NCI-H345 (cell line): Measurements from ENCODE around the gene SLC38A10.

Source experiments
- DNase-seq: peaks from one replicate; lab custom pipeline; 2025; lab: John Stamatoyannopoulos, UW

Gene SLC38A10

DNA sequence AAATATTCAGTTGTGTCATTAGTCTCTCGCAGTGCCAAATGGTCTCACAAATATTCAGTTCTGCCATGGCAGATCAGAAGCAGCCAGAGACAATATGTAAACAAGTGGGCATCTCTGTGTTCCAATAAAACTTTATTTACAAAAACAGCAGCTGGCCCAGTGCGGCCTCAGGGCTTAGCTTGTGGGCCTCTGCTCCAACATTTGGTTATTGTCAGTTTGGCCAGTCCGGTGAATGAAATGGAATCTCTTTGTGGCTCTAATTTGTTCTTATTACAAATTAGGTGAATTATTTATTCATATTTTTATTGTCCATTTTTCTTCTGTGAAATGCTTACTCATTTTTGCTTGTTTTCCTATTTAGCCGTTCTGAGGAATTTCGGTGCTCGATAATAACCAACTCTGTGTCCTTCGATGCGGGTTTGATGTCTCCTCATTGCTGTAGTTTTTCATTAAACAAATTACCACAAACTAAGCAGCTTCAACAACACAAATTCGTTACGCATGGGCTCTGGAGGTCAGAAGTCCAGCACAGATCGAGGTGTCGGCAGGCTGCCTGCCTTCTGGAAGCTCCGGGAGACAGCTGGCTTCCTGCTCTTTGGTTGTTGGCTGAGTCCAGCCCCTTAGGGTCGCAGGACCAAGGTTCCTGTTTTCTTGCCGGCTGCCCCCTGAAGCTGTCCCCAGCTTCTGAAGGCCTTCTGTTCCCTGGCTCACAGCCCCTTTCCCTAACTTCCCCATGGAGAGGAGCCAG, 4.1 kb upstream of the SLC38A10 start:
- no peak for DNase-seq

DNA sequence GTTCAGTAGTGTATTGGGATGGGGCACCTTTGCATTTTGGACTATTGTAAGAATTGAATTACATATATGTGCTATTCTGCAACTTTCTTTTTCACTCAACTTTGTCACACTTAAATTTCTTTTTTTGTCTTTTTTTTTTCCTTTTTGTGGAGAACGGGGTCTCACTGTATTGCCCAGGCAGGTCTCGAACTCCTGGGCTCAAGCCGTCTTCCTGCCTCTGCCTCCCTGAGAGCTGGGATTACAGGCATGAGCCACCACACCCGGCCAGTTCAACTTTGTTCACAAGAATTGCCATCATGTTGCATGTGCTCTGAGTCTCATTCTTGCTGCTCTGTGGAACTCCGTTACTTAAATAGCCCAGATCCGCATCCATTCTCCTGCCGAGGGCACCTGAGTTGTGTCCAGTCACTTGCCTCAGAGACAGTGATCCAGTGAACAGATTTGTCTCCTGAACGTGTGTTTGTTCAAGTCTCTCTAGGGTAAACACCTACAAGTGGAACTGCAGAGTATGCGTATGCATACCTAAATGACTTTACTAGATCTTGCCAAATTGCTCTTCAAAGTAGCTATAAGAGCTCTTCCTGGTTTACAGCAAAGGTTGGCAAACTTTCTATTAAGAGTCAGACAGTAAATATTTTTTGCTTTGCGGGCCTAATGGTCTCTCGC, 3.4 kb upstream of the SLC38A10 start:
- DNase-seq: no peak

DNA sequence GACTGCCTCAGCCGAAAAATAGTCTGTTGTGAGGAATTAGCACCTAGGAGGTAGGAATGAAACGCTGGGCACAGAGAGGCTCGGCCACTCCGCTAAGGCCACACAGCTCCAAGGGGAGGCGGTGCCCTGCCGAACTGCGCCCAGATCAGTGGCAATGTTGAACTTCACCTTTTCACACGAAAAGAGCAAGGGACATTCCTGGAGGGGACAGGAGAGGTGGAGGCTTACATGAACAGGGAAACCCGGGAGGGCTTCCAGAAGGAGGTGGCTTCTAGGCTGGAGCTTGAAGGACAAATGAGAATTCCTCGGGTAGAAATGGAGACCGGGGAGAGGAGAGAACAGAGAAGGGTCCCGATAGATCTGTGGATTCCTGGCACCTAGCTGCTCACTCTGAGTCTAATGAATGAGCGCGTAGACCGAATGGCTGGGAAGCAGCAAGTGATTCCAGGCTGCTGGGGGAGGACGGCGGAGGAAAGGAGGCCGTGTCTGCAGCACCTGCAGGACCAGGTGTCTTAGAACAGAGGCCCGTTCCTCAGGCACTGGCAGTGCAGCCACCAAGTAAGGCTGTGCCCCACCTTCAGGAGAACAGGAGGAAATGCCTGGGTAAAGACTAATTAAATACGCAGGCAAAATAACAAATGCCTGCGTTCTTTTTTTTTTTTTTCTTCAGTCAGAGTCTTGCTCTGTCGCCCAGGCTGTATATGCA, 722 bp upstream of the SLC38A10 start:
- peak; percentile 64 for DNase-seq

DNA sequence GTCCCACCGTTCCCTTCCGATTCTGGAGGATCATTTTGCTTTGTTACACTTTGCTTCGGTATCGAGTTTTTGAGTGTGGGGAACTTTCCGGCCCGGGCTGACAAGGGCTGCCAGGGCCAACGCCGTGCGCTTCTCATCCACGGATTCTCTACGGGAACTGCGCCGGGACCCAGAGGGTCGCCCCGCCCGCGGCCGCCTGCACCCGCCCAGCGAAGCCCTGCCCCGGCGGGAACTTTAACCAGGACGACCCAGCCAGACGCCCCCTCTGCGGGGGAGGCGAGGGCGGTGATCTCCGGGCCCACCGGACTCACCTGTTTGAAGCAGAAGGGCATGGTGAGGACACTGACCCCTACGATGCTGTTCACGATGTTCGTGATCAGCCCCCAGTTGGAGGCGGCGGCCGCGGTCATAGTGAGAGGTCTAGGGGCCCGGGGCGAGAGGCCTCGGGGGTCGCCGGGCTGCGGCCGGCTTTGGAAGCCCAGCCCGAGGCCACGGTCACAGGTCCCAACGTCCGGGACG, 536 bp downstream of the SLC38A10 start:
- no peak for DNase-seq

DNA sequence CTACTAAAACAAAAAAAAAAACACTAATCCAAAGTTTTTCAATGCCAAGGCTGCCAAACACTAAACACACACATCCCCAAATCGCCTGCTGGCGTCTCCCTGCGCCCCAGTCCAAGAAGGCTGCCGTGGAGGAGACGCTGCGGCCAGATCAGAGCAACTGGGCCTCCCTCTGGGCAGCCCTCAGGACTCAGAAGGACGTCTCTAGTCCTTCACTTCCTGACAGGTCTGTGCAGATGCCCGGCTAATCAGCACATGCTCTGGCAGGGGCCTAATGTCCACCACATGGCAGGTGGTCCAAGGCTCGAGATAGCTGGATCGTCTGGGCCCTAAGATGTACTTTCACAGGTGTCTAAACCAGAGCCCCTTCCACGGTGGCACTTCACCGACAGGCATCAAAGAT, 2.7 kb downstream of the SLC38A10 start:
- DNase-seq: no peak

DNA sequence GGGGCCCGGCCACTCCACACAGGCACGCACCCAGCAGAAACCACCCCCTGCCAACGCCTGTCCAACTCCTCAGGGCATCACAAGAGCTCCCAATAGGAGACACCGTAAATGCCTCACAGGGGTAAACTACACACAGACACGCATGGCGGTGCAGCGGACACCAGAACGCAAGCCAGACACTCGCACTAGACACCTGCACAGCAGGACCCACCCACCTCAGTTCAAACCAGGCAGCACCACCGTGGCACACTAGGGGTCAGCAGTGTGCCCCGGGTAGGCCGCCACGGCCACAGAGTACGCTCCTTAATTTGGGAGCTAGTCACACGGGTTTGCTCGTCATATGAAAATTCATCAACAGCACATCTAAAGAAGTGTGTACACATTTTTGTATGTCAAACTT, 3.4 kb downstream of the SLC38A10 start:
- peak; percentile 57 for DNase-seq

DNA sequence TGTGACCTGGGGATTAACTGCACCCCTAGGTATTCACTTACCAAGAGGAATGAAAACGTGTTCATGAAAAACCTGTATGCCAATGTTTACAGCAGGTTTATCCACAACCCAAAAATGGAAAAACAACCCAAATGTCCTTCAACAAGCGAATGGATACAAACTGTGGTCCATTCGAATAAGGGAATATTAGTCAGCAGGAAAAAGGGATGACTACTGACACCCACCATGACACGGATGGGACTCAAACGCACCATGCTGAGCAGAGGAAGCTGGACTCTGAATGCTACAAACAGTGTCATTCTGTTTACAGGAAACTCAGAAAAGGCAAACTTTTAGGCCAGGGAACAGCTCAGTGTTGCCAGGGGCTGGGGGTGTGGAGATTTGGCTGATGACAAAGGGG, 4.9 kb downstream of the SLC38A10 start:
- no peak for DNase-seq

DNA sequence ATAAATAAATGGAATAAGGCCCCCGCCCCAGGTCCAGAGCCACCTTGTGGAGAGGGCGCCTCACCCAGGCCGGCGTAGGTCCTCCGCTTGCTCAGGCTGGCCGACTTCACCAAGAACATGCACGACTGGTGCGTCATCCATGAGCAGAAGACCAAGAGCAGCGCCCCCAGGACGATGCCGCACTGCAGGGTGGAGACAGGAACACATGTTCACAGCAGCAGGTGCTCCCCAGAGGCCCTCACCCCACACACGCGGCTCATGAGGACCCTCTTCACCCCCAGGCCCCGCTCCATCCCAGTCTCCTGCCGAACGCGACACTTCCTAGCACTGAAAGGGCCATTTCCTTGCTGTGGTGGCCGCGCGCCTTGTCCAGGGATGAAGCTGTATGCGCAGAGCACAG, 5.5 kb downstream of the SLC38A10 start:
- DNase-seq: no peak

DNA sequence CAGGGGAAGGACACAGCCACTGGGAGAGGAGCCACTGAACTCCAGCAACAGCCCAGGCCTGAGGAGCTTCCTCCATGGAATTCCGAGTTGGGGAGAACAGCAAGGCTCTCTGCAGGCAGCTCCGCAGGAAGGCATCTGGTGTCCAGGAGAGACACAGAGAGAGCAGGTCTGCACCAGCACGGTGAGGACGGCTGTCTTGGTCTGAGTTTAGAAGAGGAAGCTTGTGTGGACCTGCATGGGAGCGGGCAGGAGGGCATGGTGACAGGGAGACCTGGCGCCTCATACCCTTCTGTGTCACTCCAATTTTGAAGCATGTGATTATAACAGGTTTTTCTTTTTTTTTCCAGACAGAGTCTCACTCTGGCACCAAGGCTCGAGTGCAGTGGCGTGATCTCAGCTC, 6.4 kb downstream of the SLC38A10 start:
- DNase-seq: no peak

DNA sequence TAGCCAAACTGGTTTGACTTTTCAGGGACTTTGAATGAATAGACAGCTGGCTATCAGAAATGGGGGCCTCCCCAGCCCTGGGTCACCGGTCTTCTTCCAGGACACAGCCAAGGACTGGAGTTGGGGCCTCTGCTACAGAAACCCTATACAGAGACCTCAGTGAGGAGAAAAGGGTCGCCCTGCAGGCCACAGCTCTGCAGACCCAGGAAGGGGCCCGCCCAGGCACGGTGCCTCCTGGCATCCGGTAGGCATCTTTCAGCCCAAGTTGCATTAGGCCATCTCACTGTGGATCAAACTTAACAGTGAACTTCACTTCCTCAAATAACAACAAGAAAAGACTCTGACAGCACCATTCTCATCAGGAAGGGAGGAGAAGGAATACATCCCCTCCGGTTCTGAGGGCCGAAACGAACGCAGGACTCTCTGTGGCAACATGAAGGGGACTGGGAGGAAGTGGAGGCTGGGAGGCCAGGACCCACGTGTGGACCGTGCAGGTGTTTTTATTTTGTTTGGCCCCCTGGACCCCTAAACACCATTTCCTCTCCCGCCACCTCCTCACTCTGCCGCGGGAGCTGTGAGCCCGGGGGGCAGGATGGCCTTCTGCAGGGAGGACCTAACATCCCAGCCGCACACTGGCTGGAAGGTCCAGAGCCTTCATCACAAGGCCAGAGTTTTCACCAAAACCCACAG, 7.2 kb downstream of the SLC38A10 start:
- no peak for DNase-seq

DNA sequence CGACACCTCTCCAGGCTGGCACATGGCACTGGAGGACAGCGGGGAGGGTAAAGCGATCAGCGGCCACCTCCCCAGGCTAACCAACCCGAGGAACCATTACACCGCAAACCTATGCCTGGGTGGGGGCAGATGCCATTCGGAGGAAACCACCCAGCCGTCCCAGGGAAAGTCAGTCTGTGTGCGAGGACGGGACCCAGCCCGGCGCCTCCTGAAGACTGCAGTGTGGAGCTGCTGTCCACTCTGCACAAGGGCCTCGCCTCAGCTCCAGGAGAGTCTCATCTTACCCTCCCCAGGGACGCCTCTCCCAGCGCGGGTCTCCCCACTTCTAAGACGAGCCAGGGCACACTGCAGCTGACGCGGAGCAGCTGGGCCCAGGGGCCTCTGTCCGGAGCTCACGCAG, 8.0 kb downstream of the SLC38A10 start:
- no peak for DNase-seq

DNA sequence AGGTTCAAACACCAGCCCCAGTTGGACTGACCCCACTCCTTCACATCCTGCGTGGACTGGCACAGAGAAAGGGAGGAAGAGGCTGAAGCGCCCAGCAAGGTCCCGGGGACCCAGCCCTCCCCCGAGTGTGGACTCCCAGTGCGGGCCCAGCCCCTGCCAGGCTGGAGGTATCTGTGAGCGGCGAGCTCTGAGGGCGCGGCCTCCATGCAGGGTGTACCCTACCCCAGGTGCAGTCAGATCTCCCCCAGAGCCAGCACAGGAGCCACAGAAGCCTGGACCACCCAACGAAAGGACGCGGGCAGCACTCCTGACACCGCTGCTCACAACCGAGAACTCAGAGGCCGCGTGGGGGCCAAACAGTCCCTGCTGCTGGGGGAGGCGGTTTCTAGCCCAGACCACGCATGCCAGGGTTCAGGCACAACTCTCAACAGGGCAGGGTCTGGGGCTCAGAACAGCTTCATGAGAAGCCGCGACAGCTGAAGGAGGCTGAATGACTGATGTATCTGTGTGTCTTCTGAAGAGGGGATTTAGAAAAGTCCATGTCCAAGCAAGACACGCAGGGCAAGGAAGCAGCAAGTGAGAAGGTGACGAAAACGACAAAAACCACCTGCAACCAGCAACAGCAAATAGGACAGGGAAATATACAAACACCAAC, 8.5 kb downstream of the SLC38A10 start:
- DNase-seq: no peak

DNA sequence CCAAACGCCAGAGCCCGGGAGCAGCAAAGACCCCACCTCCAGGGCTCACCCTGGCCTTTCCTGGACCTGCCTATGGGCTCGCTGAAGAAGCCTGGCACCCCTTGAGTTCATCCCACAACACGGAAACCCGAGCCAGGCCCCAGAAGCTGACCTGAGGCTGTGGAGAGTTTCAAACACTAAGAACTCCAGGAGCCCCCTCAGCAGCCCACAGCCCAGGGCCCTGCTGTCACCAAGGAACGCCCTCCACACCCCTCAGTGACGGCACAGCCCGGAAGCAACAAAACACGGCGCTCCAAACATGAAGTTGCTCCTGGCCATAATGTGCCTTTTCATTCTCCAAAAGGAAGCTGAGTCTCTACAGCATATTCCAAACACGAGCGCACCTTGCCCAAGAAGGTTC, 9.2 kb downstream of the SLC38A10 start:
- DNase-seq: no peak

DNA sequence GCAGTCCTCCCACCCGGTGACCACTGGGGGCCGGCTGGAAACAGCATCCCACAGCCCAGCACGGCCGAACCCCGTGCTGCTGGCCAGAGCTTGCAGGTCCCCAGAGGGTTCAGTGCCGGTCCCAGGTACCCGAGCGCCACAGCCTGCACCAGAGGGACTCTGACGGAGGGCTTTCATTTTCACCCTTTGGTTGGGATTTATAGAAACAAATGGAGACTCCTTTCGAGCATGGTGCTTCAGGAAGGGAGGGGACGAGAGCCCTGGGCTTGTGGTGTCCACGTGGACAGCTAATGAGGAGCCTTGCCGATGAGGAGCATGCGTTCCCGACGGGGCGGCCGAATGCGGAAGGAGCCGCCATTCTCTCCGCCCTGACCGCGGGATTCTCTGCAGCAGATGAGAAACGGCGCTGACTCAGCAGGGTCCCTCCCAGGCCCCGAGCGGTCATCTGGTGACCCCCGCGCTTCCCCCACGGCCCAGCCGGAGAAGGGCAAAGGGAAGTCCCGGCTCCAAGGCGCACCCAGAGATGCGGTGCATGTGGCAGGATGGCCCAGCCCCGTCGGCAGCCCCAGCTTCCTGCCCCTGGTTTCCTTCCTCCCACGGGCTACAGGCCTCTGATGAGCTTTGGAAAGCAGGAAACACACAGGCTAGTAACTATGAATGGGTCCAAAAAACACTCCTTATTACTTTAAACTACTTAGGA, 9.8 kb downstream of the SLC38A10 start:
- DNase-seq: no peak

DNA sequence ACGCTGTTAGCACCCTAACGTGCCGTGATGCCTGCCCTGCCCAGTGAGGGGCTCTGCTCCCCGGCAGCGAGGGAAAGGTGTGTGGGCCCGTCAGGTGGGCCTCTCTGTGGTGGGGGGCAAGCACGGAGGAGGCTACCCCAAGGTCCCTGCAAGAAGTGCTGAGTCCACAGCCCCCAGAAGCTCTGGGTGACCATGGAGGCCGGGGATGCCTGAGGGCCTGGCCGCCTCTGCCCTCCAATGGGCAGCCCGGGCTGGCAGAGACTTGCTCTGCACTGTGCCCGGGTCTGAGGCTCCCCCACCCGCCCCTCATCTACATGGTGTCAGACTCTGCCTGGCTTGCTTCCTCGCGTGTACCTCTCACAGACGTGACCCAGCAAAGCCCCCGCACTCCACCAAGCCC, 12.2 kb downstream of the SLC38A10 start:
- no peak for DNase-seq

DNA sequence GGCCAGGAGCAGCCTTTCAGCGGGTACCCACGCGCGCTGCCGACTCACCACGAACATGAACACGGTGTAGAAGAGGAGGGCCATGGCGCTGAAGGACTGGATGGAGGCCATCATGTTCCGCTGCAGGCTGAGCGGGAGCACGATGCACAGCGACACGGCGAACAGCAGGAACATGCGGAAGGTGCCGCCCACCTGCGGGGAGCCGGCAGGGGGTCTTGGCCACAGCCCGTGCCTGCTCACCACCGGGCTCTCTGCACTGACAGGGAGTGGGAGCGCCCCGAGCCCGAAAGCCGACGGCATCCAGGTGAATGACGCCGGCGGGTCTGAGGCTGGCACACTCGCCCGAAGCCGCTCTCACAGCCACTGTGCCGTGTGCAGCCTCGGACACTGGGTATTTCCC, 13.0 kb downstream of the SLC38A10 start:
- no peak for DNase-seq

DNA sequence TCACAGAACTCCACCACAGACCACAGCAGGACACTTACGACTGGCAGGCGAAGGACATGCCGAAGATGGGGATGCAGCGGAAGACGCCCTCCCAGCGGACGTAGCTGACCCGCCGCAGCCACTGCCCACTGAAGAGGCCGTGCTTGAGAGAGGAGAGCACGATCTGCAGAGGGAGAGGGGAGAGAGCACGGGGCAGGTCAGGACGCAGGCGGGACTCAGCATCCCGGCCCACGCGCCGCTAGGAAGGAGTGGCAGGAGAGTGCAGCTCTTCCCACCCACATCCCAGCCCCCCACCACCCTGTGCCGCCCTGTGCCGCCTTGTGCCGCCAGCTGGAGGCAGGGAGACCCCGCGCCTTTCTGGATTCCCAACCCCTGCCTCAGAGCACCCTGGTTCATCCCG, 14.5 kb downstream of the SLC38A10 start:
- no peak for DNase-seq

DNA sequence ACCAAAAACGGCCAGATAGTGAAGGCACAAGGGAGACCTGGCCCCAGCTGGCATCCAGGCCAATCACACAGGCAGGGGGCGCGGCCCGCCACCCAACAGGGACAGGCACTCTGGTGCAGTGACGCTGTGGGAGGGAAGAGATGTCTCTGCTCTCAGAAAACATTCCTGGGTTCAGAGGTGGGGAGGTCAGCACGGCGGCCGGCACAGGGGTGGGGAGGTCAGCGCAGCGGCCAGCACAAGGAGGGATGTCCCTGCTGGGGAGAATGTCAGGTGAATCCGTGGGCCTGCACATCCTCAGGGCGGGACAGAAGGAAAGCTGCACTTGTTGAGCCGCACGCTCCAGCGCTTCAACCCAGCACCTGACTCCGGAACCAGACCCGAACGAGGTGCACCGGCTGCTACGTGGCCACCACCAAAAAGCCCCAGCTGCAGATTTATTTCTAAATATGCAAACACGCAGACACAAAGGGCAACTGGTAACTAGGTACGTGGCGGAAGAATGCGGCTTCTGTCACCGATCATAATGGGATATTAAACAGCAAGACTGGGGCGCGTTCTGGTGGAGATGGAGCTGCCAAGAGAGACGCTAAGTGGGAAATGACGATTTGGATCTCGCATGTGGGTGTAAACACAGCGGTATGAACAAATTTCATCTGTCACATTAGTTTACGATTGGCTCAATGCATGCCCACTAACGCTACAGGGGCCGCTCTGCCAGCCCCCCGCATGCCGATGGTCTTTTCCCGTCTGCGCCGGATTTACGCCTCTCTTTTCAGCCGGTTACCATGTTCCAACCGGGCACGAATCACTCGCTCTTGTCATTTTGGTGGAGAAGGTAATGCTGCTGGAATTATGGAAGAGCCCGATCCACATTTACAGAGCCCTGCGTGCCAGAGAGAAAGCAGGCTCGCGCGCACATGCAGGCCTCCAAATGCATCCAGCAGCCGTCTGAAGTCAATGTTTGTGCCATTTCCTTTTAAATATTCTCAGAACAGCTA, 15.5 kb downstream of the SLC38A10 start:
- no peak for DNase-seq

DNA sequence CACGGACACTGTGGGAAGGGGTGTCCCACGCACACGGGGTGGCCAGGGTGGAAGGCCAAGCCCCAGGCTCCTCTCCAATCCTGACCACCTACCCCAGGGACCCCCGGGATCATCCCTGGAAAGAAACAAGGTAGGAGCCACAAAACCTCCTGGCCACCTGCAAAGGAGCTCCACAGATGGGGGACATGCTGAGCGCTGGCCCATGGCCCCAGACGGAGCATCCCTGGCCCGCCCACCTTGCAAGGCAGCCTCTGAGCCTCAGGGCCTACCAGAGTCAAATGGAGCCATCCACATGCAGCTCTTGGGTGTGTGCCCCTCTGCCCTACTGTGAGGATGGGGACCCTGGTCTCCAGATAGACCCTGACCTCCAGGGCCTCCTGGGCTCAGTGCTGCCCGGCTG, 16.3 kb downstream of the SLC38A10 start:
- DNase-seq: no peak
